Astrocyte (in vitro differentiated cells and primary cell): ENCODE data around the gene PLCG1. TPM values are rescaled to one million over a fixed set of nuclear protein-coding genes. Genes with fewer than 3 reads are reported as not detected.

Experiments used
- DNase-seq: peaks from one replicate; pipeline ENCODE4 v3.0.0-alpha.2; 2010; ENCODE audit warnings: low read depth
- FAIRE-seq: peaks from 2 replicates; lab custom pipeline; 2011; peaks lifted over from hg19 to GRCh38; lab: Jason Lieb, UNC
- H2AFZ ChIP-seq: 2 replicates; pipeline ENCODE4 v1.6.0; 2012; ENCODE audit warnings: low read depth, low read length, inconsistent platforms
- H3K27ac ChIP-seq: 2 replicates; pipeline ENCODE4 v1.5.1; 2011; ENCODE audit warnings: low read depth, low read length, inconsistent platforms
- H3K27me3 ChIP-seq: 2 replicates; pipeline ENCODE4 v1.6.0; 2011; ENCODE audit warnings: low read length, inconsistent platforms; ENCODE audit not compliant: insufficient read depth
- H3K36me3 ChIP-seq: 2 replicates; pipeline ENCODE4 v1.5.1; 2011; ENCODE audit warnings: low read length, inconsistent platforms; ENCODE audit not compliant: insufficient read depth
- H3K4me1 ChIP-seq: 2 replicates; pipeline ENCODE4 v1.5.1; 2011; ENCODE audit warnings: low read length, inconsistent platforms; ENCODE audit not compliant: insufficient read depth
- H3K4me2 ChIP-seq: 2 replicates; pipeline ENCODE4 v1.6.0; 2012; ENCODE audit warnings: low read length, inconsistent platforms
- H3K4me3 ChIP-seq: 2 replicates; pipeline ENCODE4 v1.5.1; 2011; ENCODE audit warnings: low read depth, mild to moderate bottlenecking, low read length, inconsistent platforms; ENCODE audit not compliant: insufficient read depth
- H3K79me2 ChIP-seq: 2 replicates; pipeline ENCODE4 v1.6.0; 2012; ENCODE audit warnings: mild to moderate bottlenecking, low read length, inconsistent platforms; ENCODE audit not compliant: insufficient read depth
- H3K9ac ChIP-seq: 2 replicates; pipeline ENCODE4 v1.6.0; 2012; ENCODE audit warnings: mild to moderate bottlenecking, low read length, inconsistent platforms
- H3K9me3 ChIP-seq: 2 replicates; pipeline ENCODE4 v1.5.1; 2012; ENCODE audit warnings: low read depth, mild to moderate bottlenecking, low read length, inconsistent platforms; ENCODE audit not compliant: insufficient read depth
- H4K20me1 ChIP-seq: 2 replicates; pipeline ENCODE4 v1.6.0; 2012; ENCODE audit warnings: low read length, inconsistent platforms; ENCODE audit not compliant: insufficient read depth
- H3K27ac Mint-ChIP-seq: one replicate; pipeline ENCODE4 v1.8.0; 2021; ENCODE audit warnings: mild to moderate bottlenecking, mixed read lengths; ENCODE audit not compliant: unreplicated experiment
- H3K27me3 Mint-ChIP-seq: one replicate; pipeline ENCODE4 v1.8.0; 2021; ENCODE audit warnings: low read depth, mixed read lengths; ENCODE audit not compliant: unreplicated experiment
- H3K36me3 Mint-ChIP-seq: one replicate; pipeline ENCODE4 v1.8.0; 2021; ENCODE audit warnings: low read depth, mixed read lengths; ENCODE audit not compliant: unreplicated experiment
- H3K4me1 Mint-ChIP-seq: one replicate; pipeline ENCODE4 v1.8.0; 2021; ENCODE audit warnings: low read depth, mixed read lengths; ENCODE audit not compliant: unreplicated experiment
- H3K4me3 Mint-ChIP-seq: one replicate; pipeline ENCODE4 v1.8.0; 2021; ENCODE audit warnings: mild to moderate bottlenecking, moderate library complexity, mixed read lengths; ENCODE audit not compliant: unreplicated experiment
- H3K9me3 Mint-ChIP-seq: one replicate; pipeline ENCODE4 v1.8.0; 2021; ENCODE audit warnings: mild to moderate bottlenecking, mixed read lengths; ENCODE audit not compliant: unreplicated experiment
- CTCF ChIP-seq: IDR thresholded peaks from 2 replicates; pipeline ENCODE4 v1.5.1; 2011; ENCODE audit warnings: low read depth, mild to moderate bottlenecking, inconsistent platforms, low read length, moderate library complexity; ENCODE audit not compliant: insufficient read depth
- EZH2 ChIP-seq: IDR thresholded peaks from 2 replicates; pipeline ENCODE4 v1.6.1; 2012; ENCODE audit warnings: mild to moderate bottlenecking, low read length, inconsistent platforms; ENCODE audit not compliant: insufficient read depth
- total RNA-seq: library from RNA; stranded (reverse); gene quantifications from 2 replicates; pipeline ENCODE4 v1.2.1, GENCODE V29; 2021

The PLCG1 gene
- total RNA-seq, 1 donor from 2014 or later = 129 TPM

DNA sequence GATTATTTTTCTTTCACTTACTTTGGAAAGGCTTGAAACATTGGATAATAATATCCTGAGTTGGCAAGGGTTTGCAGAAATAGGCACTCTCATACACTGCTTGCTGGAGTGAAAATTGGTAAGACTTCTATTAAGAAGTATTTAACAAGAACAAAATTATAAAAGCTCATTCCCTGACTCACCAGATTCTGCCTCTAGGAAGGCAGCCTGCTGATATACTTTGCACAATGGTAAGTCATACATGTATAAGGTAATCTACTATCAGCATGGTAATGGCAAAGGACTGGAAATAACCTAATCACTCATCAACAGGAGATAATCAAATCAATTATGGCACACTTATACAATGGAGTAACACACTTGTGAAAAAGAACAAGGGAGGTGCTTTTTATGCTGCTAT lies 85.8 kb downstream of the PLCG1 start:
- Mint-ChIP-seq H3K4me3 (no peak overlapping the region), H3K9me3 (no peaks in the 10 kb centered on the region), H3K4me1 (peaks cover 14% of the 10 kb centered on the region), H3K27me3 (no peaks in the 10 kb centered on the region), H3K36me3 (no peaks in the 10 kb centered on the region), H3K27ac (no peak overlapping the region)
- Histone ChIP-seq H3K9me3 (no peaks in the 10 kb centered on the region), H3K27ac (no peak overlapping the region), H3K4me3 (no peak overlapping the region), H3K9ac (no peak overlapping the region), H3K36me3 (no peaks in the 10 kb centered on the region), H4K20me1 (peaks cover 13% of the 10 kb centered on the region), H3K4me2 (no peak overlapping the region), H3K79me2 (no peaks in the 10 kb centered on the region), H3K4me1 (no peaks in the 10 kb centered on the region), H3K27me3 (no peaks in the 10 kb centered on the region), H2AFZ (no peak overlapping the region)
- DNase-seq (peak; percentile 52), FAIRE-seq (peak; percentile 5)
- TF ChIP-seq EZH2 = no peak
- TF ChIP-seq CTCF = no peak

- Mint-ChIP-seq H3K27ac (no peak overlapping the region), H3K27me3 (no peaks in the 10 kb centered on the region), H3K36me3 (no peaks in the 10 kb centered on the region), H3K4me3 (no peak overlapping the region), H3K4me1 (peaks cover 14% of the 10 kb centered on the region), H3K9me3 (no peaks in the 10 kb centered on the region)
- no peaks in the 10 kb centered on the region for H3K36me3 ChIP-seq
- no peak overlapping the region for H3K4me2 ChIP-seq
- DNase-seq (no peak), FAIRE-seq (no peak)
- H2AFZ ChIP-seq = no peak overlapping the region
- H4K20me1 ChIP-seq = peaks cover 11% of the 10 kb centered on the region
- no peaks in the 10 kb centered on the region for H3K27me3 ChIP-seq
- no peak overlapping the region for H3K4me3 ChIP-seq
- no peak overlapping the region for H3K27ac ChIP-seq
- no peaks in the 10 kb centered on the region for H3K9me3 ChIP-seq
- no peaks in the 10 kb centered on the region for H3K4me1 ChIP-seq
- no peaks in the 10 kb centered on the region for H3K79me2 ChIP-seq
- TF ChIP-seq CTCF (no peak), EZH2 (no peak)
- H3K9ac ChIP-seq = no peak overlapping the region
Observed at GRCh38 chr20:41224281-41224680, 86.9 kb downstream of the PLCG1 start.

DNA sequence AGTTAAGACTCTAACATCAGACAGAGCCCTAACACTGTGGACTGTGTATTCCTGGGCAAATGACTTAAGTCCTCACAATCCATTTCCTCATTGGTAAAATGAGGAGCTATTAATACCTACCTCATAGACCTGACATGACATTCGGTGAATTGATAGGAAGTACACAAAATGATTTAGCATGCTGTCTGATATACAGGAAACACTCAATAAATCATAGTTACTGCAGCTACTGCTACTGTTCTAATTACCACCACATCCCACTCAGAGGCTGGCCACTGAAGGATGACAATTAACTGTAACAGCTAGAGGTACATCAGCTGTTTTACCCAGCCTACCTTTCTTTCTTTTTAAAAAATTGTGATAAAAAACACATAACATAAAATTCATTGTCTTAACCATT lies 87.7 kb downstream of the PLCG1 start:
- Histone ChIP-seq H2AFZ (no peak overlapping the region), H3K4me1 (no peaks in the 10 kb centered on the region), H3K27me3 (no peaks in the 10 kb centered on the region), H3K9me3 (no peaks in the 10 kb centered on the region), H3K79me2 (no peaks in the 10 kb centered on the region), H3K9ac (no peak overlapping the region), H3K36me3 (no peaks in the 10 kb centered on the region), H3K27ac (no peak overlapping the region), H3K4me2 (no peak overlapping the region), H4K20me1 (peaks cover 4% of the 10 kb centered on the region), H3K4me3 (no peak overlapping the region)
- Mint-ChIP-seq H3K4me3 (no peak overlapping the region), H3K4me1 (peaks cover 14% of the 10 kb centered on the region), H3K27me3 (no peaks in the 10 kb centered on the region), H3K9me3 (no peaks in the 10 kb centered on the region), H3K27ac (no peak overlapping the region), H3K36me3 (no peaks in the 10 kb centered on the region)
- FAIRE-seq = no peak
- no peak for DNase-seq
- no peak for TF ChIP-seq EZH2
- TF ChIP-seq CTCF = no peak
